A549 (cell line): ENCODE results near the gene SLC27A1.
"Not testable (repeated sequence)": the region's sequence is repeated elsewhere in the genome, so short reads cannot be mapped to it uniquely, and the experiment has no call there.

Experiments
- CTCF ChIP-seq: fragments of >200 bp; sonication (Bioruptor Twin); formaldehyde crosslinking; IDR thresholded peaks from 3 replicates; pipeline ENCODE4 v1.5.1; 2016
- JUN ChIP-seq, 2 experiments: fragments of >200 bp; sonication (Bioruptor Twin); formaldehyde crosslinking; IDR thresholded peaks; 2 replicates in 1 of 2; 3 replicates in 1 of 2; pipeline ENCODE4 v1.6.1; 2016 to 2017
- PBX3 ChIP-seq: IDR thresholded peaks from 2 replicates; pipeline ENCODE4 v1.6.1; 2012
- POLR2A ChIP-seq: IDR thresholded peaks from 2 replicates; pipeline ENCODE4 v1.6.1; 2012; ENCODE audit warnings: mild to moderate bottlenecking, low read length
- ZSCAN20 ChIP-seq: fragments of 250-450 bp; sonication (Bioruptor Pico); IDR thresholded peaks from 2 replicates; pipeline ENCODE4 v1.8.0; 2022; ENCODE audit warnings: mild to moderate bottlenecking, moderate library complexity

GRCh38 chr19:17518654-17519053 lies 48.3 kb downstream of the SLC27A1 start:
- TF ChIP-seq POLR2A; ZSCAN20 (CRISPR knock-in tag); CTCF; JUN (IDR thresholded peaks at IDR 0.05); PBX3: not testable (repeated sequence)
